AG04449 (cell line): ENCODE data around the gene CCDC117.
"Not testable (repeated sequence)": the region's sequence is repeated elsewhere in the genome, so short reads cannot be mapped to it uniquely, and the experiment has no call there.

Experiments used
- CTCF ChIA-PET: fragments of 350-600 bp; formaldehyde crosslinking; extraction: SDS; loops from one replicate; lab custom pipeline; 2021; ENCODE audit warnings: antibody characterized with exemption; lab: Yijun Ruan, JAX
- POLR2A ChIA-PET: fragments of 400-600, 350-600 bp; formaldehyde crosslinking; extraction: SDS; loops from one replicate; lab custom pipeline; 2020; ENCODE audit warnings: antibody characterized with exemption, inconsistent platforms; lab: Yijun Ruan, JAX
- DNase-seq: peaks from one replicate; pipeline ENCODE4 v3.0.0-alpha.2; 2010; ENCODE audit warnings: low read depth, low spot score
- H3K4me3 ChIP-seq: 2 replicates; pipeline ENCODE4 v1.5.1; 2011; ENCODE audit warnings: low read depth, mild to moderate bottlenecking, control low read depth, low read length
- TF ChIP-seq, protein P1 (sequence below): IDR thresholded peaks from one replicate; pipeline ENCODE4 v1.5.1; 2011; ENCODE audit warnings: mild to moderate bottlenecking, moderate library complexity, low read length, control low read depth, inconsistent platforms; ENCODE audit not compliant: insufficient read depth; ENCODE audit errors: missing control alignments

The CCDC117 gene

DNA sequence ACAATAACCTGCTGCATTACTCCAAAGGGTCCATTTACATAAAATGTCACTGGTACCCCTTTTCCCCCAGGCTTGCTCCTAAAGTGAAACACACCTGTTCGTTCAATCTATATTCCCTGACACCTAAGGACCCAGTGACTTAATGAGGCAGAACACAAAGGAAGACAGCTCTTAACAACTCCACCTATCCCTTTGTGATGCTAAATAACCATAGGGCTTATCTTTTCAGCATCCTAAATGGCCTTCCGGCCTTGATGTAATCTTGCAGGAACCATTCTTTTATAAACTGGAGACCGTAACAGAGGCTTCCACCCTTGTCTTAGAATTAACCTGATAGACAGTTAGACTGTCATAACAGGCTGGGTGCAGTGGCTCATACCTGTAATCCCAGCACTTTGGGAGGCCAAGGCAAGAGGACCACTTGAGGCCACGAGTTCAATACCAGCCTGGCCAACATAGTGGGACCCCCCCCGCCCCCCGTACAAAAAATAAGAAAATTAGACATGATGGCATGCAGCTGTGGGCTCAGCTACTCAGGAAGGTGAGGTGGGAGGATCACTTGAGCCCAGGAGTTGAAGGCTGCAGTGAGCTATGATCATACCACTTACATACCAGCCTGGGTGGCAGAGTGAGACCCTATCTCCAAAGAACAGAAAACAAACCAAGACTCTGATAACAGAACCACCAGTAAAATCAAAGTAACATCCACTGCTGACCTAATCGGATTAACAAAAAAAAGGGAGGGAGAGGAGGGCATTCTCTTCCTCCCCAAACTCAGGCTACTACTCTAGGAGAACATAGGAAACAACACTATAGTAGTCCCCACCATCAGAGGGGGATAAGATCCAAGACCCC, 36.0 kb upstream of the CCDC117 start:
- ChIA-PET CTCF (no interaction called here), POLR2A (no interaction called here)
- DNase-seq, result no peak

GRCh38 chr22:28737701-28738100, 34.8 kb upstream of the CCDC117 start:
- DNase-seq, result no peak
- TF ChIP-seq, protein P1, sequence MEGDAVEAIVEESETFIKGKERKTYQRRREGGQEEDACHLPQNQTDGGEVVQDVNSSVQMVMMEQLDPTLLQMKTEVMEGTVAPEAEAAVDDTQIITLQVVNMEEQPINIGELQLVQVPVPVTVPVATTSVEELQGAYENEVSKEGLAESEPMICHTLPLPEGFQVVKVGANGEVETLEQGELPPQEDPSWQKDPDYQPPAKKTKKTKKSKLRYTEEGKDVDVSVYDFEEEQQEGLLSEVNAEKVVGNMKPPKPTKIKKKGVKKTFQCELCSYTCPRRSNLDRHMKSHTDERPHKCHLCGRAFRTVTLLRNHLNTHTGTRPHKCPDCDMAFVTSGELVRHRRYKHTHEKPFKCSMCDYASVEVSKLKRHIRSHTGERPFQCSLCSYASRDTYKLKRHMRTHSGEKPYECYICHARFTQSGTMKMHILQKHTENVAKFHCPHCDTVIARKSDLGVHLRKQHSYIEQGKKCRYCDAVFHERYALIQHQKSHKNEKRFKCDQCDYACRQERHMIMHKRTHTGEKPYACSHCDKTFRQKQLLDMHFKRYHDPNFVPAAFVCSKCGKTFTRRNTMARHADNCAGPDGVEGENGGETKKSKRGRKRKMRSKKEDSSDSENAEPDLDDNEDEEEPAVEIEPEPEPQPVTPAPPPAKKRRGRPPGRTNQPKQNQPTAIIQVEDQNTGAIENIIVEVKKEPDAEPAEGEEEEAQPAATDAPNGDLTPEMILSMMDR, result no peak
- H3K4me3 ChIP-seq, result no peak overlapping the region
- ChIA-PET POLR2A (no interaction called here), CTCF (no interaction called here)

More for the DNA sequence above, 36.0 kb upstream of the CCDC117 start:
- H3K4me3 ChIP-seq, result no peak overlapping the region
- TF ChIP-seq, protein P1, result no peak

- CTCF ChIA-PET, result interaction anchor here (0.9 kb wide), 1 partner anchor 13 kb away, joined by 3 read pairs; no protein-coding TSS in a partner anchor
- POLR2A ChIA-PET, DNase-seq, H3K4me3 ChIP-seq: not testable (repeated sequence)
These were observed 33.6 kb upstream of the CCDC117 start for GRCh38 chr22:28738876-28739275.

DNA sequence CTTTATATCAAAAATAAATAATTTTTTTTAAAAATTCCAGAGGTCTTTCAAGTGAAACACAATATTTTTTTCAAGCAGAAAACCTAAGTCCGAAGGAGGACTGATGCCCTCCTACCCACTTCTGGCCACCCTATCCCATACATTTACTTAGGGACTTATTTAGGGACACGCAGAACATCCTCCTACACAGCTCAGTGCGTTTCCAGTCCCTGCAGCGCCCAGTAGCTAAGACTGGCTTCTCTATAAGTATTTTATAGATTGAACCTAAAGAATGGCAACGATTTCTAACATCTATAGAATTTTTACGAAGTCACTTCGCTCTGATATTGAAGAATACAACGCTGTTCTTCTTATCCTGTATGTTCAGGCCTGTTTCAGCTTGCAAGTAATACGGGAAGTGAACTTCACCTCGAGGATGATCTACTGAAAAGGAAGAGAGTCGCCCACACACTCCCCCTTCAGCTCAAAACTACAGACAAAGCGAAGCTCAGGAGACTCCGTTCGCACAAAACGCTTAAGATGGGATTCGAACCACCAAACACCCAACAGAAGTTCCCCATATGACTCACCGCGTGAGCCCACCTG, 31.2 kb upstream of the CCDC117 start:
- CTCF ChIA-PET, result interaction anchor here (1.1 to 1.3 kb wide), 2 partner anchors 11 to 504 kb away, joined by 3 read pairs; no protein-coding TSS in a partner anchor
- peak overlapping the region; percentile 73 for H3K4me3 ChIP-seq
- POLR2A ChIA-PET, result no interaction called here
- no peak for DNase-seq
- TF ChIP-seq, protein P1, result no peak

- H3K4me3 ChIP-seq, result peak within 1 kb of the TSS; percentile 93
- TF ChIP-seq, protein P1, result peak; percentile 13
- ChIA-PET CTCF (interaction anchor here (1.0 to 1.3 kb wide), 4 partner anchors 11 to 504 kb away, joined by 3 read pairs; no protein-coding TSS in a partner anchor), POLR2A (no interaction called here)
- DNase-seq, result peak; percentile 87
These were observed 30.5 kb upstream of the CCDC117 start, which contains the start of the genes CHEK2 and HSCB for GRCh38 chr22:28741785-28742561. Gene CHEK2, minus strand, starts transcription at chr22:28741820. Its CDS starts 7,099 bp downstream, at chr22:28734721. Gene HSCB, plus strand, starts transcription at chr22:28742039. Its CDS starts 57 bp downstream, at chr22:28742096.

- ChIA-PET CTCF (interaction anchor here (1.0 kb wide), 2 partner anchors 13 to 298 kb away, joined by 3 read pairs; no protein-coding TSS in a partner anchor), POLR2A (no interaction called here)
- TF ChIP-seq, protein P1, result no peak
- DNase-seq, result no peak
- H3K4me3 ChIP-seq, result peak overlapping the region; percentile 93
These were observed 29.9 kb upstream of the CCDC117 start for GRCh38 chr22:28742562-28742962.
